ENCODE data around the gene DUOXA2.

Gene DUOXA2

DNA sequence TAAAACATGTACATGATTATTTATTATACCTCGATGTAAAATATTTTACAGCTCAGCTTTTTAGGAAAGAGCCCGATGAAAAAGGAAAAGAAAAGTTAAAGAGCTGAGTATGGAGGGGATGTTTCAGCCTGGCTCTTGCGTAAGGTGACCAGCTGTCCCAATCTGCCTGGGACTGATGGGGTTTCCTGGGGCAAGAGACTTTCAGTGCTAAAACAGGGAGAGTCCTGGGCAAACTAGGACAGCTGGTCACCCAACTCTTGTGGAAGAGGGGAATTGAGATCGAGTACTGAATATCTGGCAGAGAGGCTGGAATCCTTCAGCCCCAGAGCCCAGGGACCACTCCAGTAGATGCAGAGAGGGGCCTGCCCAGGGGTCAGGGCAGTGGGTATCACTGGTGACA lies 21.1 kb upstream of the DUOXA2 start:
- no peak overlapping the region for H3K27ac ChIP-seq (ENCODE audit: low read depth, low read length)
- H2AFZ ChIP-seq (ENCODE audit: low read depth, low read length, severe bottlenecking) = no peak overlapping the region
- H3K9me3 ChIP-seq (ENCODE audit: insufficient read depth, low read length) = no peaks in the 10 kb centered on the region
- H3K36me3 ChIP-seq (ENCODE audit: low read length) = no peaks in the 10 kb centered on the region
- no peaks in the 10 kb centered on the region for H3F3A ChIP-seq (ENCODE audit: insufficient read depth)
- H4K20me1 ChIP-seq (ENCODE audit: low read depth, low read length) = no peaks in the 10 kb centered on the region
- H3K9ac ChIP-seq (ENCODE audit: low read length) = no peak overlapping the region
- no peak overlapping the region for H3K4me3 ChIP-seq (ENCODE audit: insufficient read depth, low read length, poor library complexity, severe bottlenecking)
- H3K27me3 ChIP-seq (ENCODE audit: low read length) = no peaks in the 10 kb centered on the region
- H3K4me2 ChIP-seq (ENCODE audit: low read depth, low read length, poor library complexity, severe bottlenecking) = no peak overlapping the region
- H3K9me2 ChIP-seq (replicated peaks; ENCODE audit: insufficient read depth, low read length) = no peaks in the 10 kb centered on the region
- TF ChIP-seq, protein P1, sequence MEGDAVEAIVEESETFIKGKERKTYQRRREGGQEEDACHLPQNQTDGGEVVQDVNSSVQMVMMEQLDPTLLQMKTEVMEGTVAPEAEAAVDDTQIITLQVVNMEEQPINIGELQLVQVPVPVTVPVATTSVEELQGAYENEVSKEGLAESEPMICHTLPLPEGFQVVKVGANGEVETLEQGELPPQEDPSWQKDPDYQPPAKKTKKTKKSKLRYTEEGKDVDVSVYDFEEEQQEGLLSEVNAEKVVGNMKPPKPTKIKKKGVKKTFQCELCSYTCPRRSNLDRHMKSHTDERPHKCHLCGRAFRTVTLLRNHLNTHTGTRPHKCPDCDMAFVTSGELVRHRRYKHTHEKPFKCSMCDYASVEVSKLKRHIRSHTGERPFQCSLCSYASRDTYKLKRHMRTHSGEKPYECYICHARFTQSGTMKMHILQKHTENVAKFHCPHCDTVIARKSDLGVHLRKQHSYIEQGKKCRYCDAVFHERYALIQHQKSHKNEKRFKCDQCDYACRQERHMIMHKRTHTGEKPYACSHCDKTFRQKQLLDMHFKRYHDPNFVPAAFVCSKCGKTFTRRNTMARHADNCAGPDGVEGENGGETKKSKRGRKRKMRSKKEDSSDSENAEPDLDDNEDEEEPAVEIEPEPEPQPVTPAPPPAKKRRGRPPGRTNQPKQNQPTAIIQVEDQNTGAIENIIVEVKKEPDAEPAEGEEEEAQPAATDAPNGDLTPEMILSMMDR (IDR thresholded peaks at IDR 0.05; ENCODE audit: insufficient read depth, low read length, poor library complexity, severe bottlenecking) = no peak
- TF ChIP-seq EZH2phosphoT487 (conservative IDR thresholded peaks at IDR 0.05; ENCODE audit: low read length) = no peak
- H3K79me2 ChIP-seq (ENCODE audit: insufficient read depth, low read length) = no peaks in the 10 kb centered on the region

DNA sequence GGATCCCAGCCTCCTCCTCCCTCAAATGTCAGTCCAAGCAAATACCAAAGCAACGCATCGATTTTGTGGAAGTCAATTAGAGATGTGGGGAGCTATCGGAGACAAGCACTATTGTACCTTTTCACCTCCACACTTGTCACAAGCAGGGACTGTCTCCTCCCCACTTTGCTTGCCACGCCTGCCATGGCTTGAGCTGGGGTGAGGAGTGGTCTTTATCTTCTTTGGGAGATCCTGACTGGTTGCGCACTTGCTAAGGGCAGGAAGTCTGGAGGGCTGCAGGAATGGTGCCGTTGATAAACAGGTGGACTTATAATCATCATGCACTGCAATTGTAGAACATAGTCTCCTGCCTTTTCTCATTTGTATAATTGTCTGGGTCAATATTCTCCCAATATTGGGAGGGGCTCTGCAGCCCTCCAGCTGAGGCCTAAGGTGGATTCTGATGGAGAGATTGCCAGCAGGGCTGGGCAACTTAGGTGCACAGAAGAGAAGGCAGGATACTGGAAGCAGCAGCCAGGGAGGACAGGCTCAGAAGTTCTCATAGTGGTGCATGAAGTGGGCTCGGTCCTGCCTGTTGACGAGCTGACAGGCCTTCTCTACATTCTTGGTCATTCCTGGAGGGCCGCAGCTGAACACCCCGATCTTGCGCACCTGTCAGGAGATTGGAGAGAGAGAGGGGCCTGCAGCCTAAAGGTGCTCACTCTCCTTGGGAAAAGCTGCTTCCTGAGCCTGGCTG lies 20.3 kb upstream of the DUOXA2 start:
- no peak overlapping the region for H2AFZ ChIP-seq (ENCODE audit: low read depth, low read length, severe bottlenecking)
- no peaks in the 10 kb centered on the region for H3K9me2 ChIP-seq (replicated peaks; ENCODE audit: insufficient read depth, low read length)
- H3K4me3 ChIP-seq (ENCODE audit: insufficient read depth, low read length, poor library complexity, severe bottlenecking) = no peak overlapping the region
- H4K20me1 ChIP-seq (ENCODE audit: low read depth, low read length) = no peaks in the 10 kb centered on the region
- H3K27me3 ChIP-seq (ENCODE audit: low read length) = no peaks in the 10 kb centered on the region
- no peaks in the 10 kb centered on the region for H3K79me2 ChIP-seq (ENCODE audit: insufficient read depth, low read length)
- H3K4me2 ChIP-seq (ENCODE audit: low read depth, low read length, poor library complexity, severe bottlenecking) = no peak overlapping the region
- H3F3A ChIP-seq (ENCODE audit: insufficient read depth) = no peaks in the 10 kb centered on the region
- H3K9ac ChIP-seq (ENCODE audit: low read length) = no peak overlapping the region
- no peaks in the 10 kb centered on the region for H3K36me3 ChIP-seq (ENCODE audit: low read length)
- H3K27ac ChIP-seq (ENCODE audit: low read depth, low read length) = no peak overlapping the region
- no peak for TF ChIP-seq EZH2phosphoT487 (conservative IDR thresholded peaks at IDR 0.05; ENCODE audit: low read length)
- TF ChIP-seq, protein P1 (IDR thresholded peaks at IDR 0.05; ENCODE audit: insufficient read depth, low read length, poor library complexity, severe bottlenecking) = no peak
- no peaks in the 10 kb centered on the region for H3K9me3 ChIP-seq (ENCODE audit: insufficient read depth, low read length)

DNA sequence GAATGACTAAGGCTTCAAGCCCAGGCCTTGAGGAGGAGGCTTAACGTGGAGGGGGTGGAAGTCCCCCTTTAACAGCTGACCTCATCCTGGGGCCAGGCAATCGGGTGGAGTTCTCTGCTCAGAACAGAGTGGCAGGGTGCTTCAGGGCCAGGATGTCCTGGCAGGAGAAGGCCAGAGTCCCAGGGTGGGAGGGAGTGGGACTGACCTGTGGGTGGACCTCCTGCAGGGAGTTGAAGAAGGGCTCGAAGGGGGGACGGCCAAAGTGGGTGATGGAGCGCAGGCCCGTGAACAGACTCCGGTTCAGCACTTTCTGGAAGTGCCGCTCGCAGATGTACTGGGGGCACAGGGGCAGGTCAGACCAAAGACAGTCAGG lies 19.8 kb upstream of the DUOXA2 start:
- no peaks in the 10 kb centered on the region for H4K20me1 ChIP-seq (ENCODE audit: low read depth, low read length)
- H3K9me3 ChIP-seq (ENCODE audit: insufficient read depth, low read length) = no peaks in the 10 kb centered on the region
- H3K79me2 ChIP-seq (ENCODE audit: insufficient read depth, low read length) = no peaks in the 10 kb centered on the region
- no peak overlapping the region for H3K4me3 ChIP-seq (ENCODE audit: insufficient read depth, low read length, poor library complexity, severe bottlenecking)
- no peak for TF ChIP-seq EZH2phosphoT487 (conservative IDR thresholded peaks at IDR 0.05; ENCODE audit: low read length)
- TF ChIP-seq, protein P1 (IDR thresholded peaks at IDR 0.05; ENCODE audit: insufficient read depth, low read length, poor library complexity, severe bottlenecking) = no peak
- no peak overlapping the region for H2AFZ ChIP-seq (ENCODE audit: low read depth, low read length, severe bottlenecking)
- H3K4me2 ChIP-seq (ENCODE audit: low read depth, low read length, poor library complexity, severe bottlenecking) = no peak overlapping the region
- H3K36me3 ChIP-seq (ENCODE audit: low read length) = no peaks in the 10 kb centered on the region
- no peaks in the 10 kb centered on the region for H3K9me2 ChIP-seq (replicated peaks; ENCODE audit: insufficient read depth, low read length)
- H3K27me3 ChIP-seq (ENCODE audit: low read length) = no peaks in the 10 kb centered on the region
- no peak overlapping the region for H3K9ac ChIP-seq (ENCODE audit: low read length)
- no peaks in the 10 kb centered on the region for H3F3A ChIP-seq (ENCODE audit: insufficient read depth)
- H3K27ac ChIP-seq (ENCODE audit: low read depth, low read length) = no peak overlapping the region

Measured in SU-DHL-6 (cell line).